Spleen (tissue), 7 donors: ENCODE results near the gene XRCC4.

ENCODE experiments used
- CTCF ChIP-seq, 11 experiments: fragments of 200-600 bp in 7 of 11; fragments of 450-650 bp in 4 of 11; sonication (generic) in 4 of 11; IDR thresholded peaks in 8 of 11; conservative IDR thresholded peaks in 3 of 11; 1 replicate in 7 of 11; 2 replicates in 4 of 11; pipeline versions ENCODE4 v1.4.0 to v1.8.0; 2016 to 2021; ENCODE audit warnings: antibody characterized with exemption in 11 of 11, inconsistent platforms in 4 of 11, mild to moderate bottlenecking in 1 of 11
- POLR2A ChIP-seq, 3 donors: fragments of 450-650 bp; IDR thresholded peaks; one replicate each; pipeline ENCODE4 v1.5.1; 2017; ENCODE audit warnings: antibody characterized with exemption in 3 of 3, mild to moderate bottlenecking in 1 of 3
- donor health status: DM: no; HTN: no; CAD: no; lungs with moderate emphysema.
- donor health status: DM: no; HTN: no; CAD: no.
- donor health status: DM: no; HTN: no; CAD: no.

- TF ChIP-seq POLR2A (IDR thresholded peaks at IDR 0.05) (no peak), CTCF (IDR thresholded peaks at IDR 0.05 in 8 of 11, conservative IDR thresholded peaks at IDR 0.05 in 3 of 11) (no peak)
Observed at GRCh38 chr5:83084336-83084735, 7.0 kb downstream of the XRCC4 start.
